Hindlimb muscle (tissue), 1 donor: Measurements from ENCODE around the gene MEOX2. TPM values are rescaled to one million over a fixed set of nuclear protein-coding genes. Genes with fewer than 3 reads are reported as not detected.

Experiments used
- DNase-seq: peaks from one replicate; pipeline ENCODE4 v3.0.0-alpha.2; 2013
- polyA plus RNA-seq: library from polyadenylated mRNA; unstranded; fragments of 120-200 nt; gene quantifications from one replicate; pipeline ENCODE4 v1.2.1, GENCODE V29; 2013; ENCODE audit not compliant: insufficient read length

Gene MEOX2
- polyA plus RNA-seq = 40.2 TPM

DNA sequence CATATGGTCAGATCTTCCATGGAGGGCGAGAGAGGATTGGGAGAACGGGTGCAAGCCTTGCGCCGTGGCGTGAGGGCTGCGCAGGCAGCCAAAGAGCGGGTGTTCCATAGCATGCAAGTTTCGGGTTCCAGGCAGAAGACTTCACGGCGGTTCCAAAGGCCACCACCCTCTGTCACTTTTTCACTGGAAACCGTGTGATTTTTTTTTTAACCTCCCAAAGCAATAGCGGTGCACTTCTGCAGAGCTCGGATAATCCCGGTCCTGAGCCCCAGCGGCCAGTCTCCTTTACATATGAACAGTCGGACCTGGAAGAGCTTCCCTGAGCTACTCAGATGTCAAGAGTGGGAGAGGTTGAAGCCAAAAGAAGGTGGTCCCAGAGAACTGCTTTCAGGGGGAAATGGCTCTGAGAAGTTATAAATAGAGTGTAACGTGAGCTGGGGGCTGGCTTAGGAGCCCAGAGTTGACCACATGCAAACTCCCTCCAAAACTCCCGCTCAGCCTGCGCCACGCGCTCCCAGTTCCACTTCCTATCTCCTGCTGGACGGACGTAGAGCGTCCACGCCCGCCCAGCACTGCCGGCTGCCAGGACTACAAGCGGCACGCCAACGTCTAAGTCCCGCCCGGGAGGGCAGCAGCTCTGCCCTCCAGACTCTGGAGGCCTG, at the start of gene MEOX2:
Gene MEOX2 (minus strand): TSS at position 389 of the 662 bp plus-strand sequence. CDS start 281 bp downstream, at position 108.
- peak; percentile 97 for DNase-seq

DNA sequence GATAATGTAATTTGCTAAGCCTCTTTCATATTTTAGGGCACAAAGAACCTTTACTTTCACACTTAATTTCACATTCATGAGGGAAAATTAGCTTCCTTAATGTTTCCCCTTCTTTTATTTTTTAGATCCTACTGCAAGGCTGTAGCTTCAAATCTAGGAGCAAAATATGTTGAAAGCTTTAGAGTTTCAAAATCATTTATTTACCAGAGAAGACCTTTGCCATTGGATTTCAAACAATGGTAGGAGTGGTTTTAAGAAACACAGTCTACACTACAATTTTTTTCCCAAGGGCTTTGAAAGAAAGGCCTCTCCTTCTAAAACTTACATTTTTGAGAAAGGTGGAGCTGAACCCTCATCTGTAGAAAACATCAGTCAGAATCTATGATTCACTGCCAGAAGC, 43.3 kb upstream of the MEOX2 start:
- DNase-seq = no peak

DNA sequence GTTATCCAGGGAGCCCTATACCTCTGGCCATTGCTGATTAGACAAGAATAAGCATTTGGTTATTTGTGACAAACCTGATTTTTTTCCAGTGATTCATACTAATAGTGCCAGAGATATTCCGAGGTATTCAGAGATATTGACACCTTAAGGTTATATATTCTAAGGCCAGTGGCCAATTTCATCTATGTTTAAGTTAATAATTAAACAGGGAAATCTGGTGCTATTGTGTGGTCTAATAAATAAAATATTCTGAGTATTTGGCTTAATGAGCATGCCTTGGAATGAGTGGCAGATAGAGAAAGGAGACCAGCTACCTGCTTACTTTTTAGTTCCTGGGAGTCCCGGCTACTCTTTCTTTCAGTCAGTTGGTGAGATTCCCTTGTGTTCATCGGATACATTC, 38.6 kb upstream of the MEOX2 start:
- no peak for DNase-seq

DNA sequence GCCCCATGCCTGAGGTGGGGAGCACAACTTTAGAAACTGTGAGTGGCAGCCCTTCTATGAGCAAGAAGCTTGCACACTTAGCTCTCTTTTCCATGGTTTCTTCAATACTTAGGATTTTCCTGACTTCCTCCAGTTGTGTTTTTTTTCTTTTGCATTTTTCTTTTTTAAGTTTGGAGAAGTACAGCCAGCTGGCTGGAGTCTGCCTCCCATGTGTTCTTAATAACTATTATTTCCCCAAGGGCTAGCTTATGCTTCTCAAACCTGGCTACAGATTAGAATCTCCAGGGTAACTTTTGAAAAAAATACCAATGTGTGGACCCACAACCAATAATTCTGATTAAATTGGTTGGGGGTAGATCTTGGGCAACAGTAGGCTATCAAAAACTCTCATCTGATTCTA, 37.4 kb upstream of the MEOX2 start:
- no peak for DNase-seq

DNA sequence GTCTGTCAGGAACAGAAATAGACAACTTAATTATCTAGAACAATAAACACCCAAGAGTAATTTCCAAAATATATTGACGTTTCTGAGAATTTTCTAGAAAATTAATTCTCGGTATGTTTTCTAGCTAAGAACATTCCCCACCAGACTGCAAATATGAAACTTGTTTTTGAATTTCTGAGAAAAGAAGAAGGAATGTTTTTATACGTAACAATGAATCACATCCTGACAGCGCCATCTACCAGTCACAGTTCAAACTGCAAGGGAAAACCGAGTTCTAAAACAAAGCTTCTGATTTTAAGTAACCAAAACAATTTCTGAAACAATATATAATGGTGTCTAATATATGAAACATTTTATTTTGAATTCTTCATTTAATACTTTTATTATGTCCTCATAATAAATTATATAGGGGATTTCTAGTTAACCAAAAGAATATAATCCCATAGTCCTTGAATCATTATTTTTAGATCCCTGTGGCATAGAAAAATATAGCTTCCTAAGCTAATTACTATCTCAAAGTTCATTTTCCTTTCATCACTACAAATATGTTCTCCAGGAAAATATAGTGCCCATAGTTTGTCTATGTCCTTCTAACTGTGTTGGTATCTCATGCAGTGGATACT, 34.5 kb upstream of the MEOX2 start:
- DNase-seq = no peak

DNA sequence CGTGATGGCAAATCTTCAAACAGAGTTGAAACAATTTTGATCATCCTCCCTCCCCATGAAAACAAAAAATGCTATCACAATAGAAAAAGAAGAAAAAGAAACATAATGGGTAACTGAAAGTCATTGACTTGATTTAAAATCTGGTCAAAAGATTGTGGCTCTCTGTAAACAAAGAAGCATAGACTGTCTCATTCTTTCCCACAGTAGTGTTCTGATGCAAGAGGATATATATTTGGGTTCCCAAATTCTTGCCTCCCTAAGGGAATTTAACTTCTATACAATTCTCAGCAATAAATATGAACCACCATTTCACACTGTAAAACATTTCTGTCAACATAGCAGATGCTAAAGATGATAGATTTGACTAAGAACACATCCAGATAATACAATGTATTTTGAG, 32.8 kb upstream of the MEOX2 start:
- no peak for DNase-seq

DNA sequence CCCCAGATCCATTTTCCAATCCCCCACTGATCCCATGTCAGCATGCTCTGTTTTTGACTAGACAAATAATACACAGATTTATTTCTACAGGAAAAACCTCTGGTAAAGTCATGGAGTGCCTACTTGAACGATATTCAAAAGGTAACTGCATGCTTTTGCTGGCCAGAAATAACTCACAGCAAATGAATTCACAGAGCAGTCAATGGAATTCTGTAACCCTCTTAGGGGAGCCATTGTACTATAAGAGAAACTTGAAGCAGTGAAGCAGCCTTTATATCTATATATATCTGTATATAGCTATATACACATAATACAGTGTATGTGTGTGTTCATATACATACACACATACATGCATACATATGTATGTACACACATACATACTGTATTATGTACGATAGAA, 29.0 kb upstream of the MEOX2 start:
- DNase-seq = no peak

DNA sequence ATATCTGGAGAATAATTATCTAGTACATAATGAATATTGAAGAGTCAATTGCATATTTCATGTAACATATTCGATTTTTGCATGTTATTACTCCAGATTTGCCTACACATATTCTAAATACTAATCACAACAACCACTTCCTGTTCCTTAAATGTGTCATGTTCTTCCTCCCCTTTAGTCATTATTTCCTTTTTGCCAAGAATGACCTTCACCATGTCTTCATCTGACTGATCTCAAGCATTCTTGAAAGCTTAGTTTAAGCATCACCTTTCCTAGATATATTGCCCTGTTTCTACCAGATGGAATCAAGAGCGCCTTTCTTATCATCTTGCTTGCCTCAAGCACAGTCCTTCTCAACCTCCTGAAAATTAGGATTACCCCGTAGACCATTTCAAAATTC, 23.5 kb upstream of the MEOX2 start:
- DNase-seq = no peak

DNA sequence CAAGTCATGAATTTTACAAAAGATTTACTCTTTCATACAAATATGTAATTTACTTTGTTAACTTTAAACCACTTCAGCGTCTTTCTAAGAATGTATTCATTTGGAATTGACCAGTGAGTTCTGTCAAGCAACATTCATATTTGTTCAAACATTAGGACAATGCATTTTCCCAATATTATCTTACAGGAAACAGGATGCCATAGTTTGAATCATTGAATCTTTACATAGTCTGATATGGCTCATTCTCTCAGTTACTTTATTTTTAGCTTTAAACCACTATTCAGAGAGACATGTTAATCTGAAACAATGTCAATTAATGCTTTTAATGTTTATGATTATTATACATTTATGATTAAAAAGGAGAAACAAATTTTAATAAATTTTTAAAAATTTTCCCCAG, 21.1 kb upstream of the MEOX2 start:
- DNase-seq = no peak

DNA sequence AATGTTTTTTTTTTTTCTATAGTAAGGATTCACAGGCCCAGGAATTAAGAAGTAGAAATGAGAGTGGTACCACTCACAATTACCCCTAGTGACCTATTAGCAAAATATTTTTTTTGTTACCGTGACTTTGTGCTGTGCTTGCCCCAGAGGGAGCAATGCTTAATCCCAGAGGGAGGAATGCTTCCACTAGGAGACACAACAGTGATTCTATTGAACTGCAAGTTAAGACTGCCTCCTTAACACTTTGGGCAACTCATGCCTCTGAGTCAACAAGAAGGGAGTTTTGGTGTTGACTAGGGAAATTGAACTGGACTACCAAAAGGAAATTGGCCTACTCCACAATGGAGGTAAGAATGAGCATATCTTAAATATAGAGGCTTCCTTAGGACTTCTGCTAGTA, 17.2 kb upstream of the MEOX2 start:
- DNase-seq = no peak

DNA sequence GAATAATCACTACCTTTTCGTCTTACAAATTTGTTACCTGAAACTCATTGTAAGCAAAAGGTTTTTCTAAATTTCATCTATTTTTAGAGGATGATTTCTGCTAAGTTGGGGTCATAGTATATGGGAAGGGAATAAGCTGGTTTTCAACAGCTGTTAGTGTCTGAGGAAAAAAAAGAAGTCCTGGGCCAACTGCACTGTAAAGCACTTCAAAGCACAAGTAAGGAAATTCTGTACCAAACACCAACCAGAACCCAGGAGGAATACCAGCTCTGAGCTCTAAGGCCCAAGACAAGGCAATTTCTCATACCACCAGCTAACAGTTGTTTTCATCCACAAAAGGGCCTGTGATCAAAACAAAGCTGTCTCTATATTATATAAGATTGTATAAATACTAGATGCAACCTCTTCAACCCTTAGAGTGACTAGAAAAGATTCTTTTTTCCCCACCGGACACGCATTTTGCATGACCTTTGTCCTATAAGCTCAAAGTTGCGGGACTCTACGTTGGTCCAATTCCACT, 6.1 kb upstream of the MEOX2 start:
- DNase-seq = no peak

DNA sequence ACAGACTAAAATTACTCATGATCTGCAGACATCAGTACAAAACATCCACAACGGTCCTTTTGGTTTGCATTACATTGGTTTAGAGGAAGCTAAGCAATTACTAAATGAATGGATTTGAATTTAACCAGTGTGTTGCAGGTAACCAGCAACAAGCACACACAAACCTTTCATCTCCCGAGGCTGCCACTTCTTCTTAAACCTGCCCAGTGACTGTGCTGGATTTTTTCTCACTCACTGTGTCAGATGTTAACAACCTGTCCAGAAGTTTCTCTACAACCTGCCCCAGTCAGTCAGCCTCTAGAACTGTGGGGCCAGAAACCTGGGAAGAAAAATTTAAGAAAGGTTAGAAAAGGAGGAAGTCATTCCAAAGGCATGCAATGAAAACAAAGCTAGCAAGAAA, 2.4 kb upstream of the MEOX2 start:
- DNase-seq = no peak

DNA sequence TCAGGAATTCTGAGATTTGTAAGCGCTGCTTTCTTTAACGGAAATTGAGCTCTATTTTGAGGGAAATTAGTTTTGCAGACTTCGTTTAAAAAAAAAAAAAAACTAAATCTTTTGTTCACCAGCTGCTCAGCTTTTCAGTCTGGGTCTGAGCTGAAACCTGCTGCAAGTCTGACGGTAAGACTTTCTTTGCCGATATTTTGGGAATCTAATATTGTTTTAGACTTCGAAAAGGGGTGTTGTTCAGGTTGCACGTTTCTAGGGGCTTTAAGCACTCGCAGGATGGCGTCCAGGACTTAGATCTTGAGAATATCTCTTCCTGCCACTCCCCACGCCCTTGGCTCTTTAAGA, 1.8 kb upstream of the MEOX2 start:
- DNase-seq = no peak

DNA sequence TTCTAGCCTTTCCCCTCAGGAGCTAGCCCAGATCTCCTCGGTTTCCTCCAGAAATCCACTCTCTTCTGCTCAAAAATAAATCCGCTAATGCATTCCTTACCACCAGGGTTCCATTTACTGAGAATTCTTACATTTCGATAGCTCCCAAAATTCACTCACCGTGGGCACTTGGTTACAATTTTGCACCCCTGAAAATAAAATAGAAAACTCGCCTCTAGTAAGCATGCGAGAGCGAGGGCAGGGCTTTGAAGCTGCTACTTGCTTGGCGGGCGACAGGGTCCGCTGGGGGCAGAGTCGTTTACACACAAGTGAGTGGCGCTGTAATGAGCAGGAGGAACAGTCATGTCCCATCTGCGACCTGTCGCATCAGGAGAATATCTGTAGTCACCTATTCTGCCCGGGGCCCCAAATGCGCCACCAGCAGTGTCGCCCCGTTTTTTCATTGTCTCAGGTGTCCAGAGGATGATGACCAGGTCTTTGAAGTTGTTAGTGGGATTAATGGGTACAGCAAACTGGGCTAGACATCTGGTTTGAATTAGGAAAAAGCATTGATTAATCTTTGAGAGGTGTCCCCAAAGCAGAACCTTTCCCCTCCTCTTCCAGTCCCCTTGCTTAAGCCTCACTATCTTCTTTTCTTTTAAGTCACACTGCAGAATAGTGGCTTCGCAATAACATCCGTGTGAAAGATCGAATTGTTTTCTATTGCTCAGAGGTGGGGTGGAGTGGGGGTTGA, 1.2 kb upstream of the MEOX2 start:
- DNase-seq = no peak

DNA sequence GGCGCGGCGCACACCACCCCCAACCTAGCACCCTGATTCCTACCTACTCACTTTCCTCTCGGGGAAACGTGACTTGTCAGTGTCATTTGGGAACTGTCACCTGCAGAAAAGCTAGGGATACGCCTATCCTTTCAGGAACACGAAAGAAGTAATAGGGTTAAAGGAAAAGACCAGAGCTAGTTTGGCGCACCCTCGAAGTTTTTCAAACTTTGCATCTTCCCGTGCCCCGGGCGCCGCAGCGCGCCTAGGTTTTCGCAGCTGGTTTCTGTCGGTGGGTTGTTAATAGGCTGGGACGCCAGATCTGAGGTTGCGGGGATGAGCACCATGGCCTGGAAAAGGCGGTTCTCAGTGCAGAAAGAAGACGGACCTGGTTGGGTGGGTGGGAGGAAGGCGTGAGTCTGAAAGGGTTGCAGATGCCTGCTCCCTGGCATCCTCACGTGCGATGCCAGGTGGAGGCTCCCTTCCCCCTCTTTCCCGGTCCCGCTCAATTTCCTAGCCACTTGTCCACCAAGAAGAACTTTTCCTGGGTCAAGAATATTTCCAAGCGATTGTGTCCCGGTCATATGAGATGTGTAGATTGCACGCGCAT, 568 bp upstream of the MEOX2 start:
- no peak for DNase-seq

DNA sequence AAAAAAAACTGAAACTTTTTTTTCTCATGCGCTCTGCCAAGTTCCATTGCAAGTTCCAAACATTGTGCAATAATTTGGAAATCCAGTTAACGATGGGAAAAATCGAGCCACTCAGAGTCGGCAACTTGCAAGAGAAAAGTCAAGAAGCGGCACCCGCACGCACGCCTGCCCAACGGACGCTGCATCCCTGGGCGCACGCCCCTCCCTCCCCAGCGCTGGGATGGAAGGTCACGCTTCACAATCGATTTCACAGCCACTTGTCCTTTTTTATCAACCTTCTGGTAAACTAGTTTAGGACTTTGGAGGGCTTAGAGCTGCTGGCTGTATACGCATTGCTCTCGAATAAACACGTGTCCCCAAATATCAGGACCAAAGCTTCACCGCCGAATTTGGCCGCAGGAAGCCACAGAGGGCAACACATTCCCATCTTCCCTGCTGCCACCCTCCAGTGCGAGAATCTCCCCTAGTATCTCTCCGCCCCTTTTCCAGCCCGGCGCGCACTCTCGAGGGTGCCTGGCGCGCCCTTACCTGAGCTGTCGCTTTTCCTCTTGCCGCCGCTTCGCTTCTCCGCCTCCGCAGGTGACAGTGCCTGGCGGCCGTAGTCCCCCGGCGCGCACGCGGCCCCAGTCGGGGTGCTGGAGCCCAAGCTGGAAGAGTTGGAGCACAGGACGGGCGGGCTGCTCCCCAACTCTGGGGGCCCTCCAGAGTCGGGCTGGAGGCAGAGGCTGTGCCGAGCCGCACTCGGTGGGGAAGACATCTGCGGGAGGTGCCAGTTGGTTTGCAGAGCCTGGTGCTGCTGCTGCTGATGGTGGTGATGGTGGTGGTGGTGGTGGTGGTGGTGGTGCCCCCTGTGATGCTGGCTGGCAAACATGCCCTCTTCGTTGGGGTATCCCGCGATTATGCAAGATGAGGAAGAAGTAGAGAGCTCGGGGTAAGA, 857 bp downstream of the MEOX2 start:
- DNase-seq = no peak

DNA sequence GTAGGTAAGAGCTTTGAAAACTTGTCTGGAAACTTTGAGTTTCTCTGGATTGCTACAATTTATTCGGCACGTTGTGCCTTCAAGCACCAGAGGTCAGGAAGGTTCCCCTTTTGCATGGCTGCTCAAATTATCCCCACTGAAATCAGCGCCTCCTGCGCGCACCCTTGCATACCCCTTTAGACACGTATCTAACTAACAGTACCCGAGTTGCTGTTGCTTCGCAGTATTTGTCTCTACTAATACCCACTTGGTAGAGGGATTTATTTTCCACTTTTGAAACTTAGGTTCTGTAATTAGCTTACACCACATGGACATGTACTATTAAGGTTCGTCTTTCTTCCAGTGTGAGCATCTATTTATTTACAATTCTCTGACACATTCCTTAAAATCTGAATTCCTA, 1.6 kb downstream of the MEOX2 start:
- no peak for DNase-seq

DNA sequence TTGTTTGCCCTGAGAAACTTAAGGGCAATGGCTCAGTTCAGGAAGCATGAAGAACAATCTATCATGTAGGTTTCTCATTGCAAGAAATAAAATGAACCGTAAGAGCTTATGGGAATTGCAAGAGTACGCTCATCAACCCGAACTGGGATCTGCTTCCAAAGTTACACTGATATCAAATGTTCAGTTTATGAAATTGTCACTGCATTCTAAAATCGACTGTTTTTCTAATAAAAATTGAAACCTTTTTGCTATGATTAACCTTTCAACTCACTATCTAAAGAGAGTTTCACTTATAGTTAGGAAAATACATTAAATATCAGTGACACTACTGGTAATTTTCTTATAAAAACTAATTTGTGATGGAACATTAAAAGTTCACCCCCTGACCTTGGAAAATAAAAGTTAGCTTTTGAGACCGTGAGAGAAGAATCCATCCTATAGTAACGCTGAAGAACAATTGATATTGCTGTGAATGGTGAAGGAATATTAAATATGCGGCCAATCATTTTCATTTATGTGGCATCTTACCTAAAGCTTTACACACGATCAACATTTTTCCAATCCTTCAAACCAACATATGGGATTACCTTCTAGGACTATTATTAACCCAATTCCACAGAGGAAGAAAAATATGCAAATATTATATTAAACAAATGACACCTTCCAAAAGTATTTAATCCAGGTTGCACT, 2.2 kb downstream of the MEOX2 start:
- DNase-seq = no peak

DNA sequence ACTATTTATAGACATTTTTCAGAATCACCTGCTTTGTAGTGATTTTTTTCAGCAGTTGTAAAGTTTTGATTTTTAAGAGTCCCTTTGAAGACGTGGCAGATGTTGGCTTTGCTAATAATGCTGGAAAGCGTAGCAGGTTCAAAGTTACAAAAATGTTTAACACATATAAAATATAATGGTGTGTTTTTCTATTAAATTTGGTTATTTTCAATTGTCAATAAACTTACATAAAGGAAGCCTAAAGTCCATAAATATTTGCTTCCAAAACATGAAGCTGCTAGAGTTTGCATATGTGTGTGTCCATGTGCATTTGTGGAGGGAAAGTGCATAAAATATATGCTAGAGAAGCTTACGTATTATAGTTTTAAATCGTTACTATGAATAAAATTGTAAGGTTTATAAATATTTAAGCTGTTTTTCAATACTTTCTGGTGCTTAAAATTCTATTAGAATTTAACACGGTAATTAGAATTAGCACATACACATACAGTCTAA, 3.7 kb downstream of the MEOX2 start:
- no peak for DNase-seq

DNA sequence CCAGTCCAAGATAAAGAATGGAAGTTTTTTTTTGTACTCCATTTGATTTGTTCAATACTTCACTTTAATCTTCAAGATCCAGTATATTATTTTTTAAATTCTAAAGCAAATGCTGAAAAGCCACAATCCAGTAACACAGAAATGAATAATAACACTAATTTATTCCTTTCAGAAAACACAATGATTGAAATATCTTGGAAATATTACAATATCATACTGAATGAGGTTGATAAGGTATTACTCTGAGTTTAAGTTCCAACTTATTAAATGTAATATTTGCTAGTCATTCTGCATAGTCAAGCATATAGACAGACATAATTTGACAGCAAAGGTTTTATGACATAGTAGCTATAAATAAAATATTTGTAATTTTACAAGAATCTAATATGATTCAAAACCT, 4.4 kb downstream of the MEOX2 start:
- no peak for DNase-seq

DNA sequence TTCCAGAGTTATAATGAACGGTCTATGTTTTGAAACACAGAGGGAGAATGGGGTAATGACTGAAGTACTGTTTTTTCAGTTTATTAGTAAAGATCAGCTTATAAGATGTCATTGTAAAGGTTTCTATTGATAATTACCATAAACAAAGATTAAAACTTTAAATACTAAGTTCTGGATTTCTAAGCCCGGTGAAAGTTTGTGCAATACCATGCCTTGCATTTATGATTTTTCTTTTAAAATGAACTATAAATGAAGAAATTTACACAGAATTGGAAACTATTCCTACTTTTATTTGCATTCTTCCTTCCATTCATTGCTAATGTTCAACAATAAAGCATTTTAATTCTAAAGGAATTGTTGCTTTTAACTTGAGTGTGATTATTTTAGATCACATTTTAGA, 4.9 kb downstream of the MEOX2 start:
- DNase-seq = no peak

DNA sequence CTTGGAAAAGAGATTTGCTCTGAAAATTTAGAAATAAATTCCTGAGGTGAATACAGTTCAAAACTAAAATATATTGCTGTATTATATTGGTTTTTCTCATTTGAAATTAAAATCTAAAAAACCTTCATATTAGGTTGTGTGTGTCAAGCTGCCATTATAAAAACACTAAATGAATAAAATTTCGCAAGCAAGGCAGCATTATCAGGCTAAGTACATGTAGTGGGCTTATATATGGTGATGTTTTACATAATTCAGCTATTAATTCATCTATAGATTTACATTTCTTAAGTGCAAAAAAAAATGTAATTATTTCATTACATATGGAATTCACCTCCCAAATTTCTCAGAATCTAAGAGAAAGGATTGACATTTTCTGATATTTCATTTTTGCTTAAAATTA, 5.3 kb downstream of the MEOX2 start:
- no peak for DNase-seq
